HG03135 (cell line): ENCODE data around the gene CCT6A.
"Not testable (repeated sequence)": the region's sequence is repeated elsewhere in the genome, so short reads cannot be mapped to it uniquely, and the experiment has no call there.

Experiments used
- ATAC-seq: cut with Tn5 transposase; IDR thresholded peaks from one replicate; pipeline ENCODE4 v1.9.1; 2021; ENCODE audit warnings: mild to moderate bottlenecking, moderate library complexity; ENCODE audit not compliant: unreplicated experiment

Gene CCT6A

DNA sequence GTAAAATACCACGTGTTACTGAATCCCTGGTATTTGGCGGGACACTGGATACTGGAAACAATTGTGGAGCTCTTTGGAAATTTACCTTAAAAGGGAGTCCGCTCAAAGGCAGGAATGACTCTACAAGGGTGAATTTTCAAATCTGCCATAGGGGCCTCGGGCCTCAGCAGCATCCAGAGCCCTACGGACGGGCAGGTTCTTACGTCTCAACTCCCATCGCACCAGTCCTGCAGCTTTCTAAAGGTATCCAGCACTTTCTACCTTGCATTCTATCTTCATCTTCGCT, 569 bp upstream of the CCT6A start:
- no peak for ATAC-seq

DNA sequence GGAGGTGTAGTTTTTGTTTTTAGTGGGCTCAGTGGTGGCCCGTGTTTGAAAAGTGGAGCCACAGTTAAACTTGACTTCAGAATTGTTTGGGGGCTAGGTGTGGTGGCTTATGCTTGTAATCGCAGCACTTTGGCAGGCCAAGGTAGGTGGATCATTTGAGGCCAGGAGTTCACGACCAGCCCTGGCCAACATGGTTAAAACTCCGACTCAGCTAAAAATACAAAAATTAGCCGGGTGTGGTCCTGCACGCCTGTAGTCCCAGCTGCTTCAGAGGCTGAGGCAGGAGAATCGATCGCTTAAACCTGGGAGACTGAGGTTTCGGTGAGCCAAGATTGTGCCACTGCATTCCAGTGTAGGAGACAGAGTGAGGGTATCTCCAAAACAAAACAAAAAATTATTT, 1.8 kb downstream of the CCT6A start:
- no peak for ATAC-seq

DNA sequence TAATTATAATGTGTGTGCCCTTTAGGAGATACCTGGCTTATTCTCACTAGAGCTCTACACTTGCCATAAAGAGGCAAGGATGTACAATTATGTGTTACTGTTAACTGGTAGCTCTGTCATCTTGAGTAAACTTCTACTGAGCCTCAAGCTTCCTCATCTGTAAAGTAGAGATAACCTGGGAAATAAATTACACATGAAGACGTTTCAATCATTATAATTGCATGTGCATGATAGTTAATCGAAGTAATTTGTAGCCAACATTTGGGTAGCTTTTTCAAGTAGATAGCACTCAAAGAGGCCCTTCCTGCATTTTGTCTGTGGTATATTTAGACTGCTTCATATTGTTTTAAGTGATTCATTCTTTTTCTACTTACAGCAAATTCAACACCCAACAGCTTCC, 2.4 kb downstream of the CCT6A start:
- ATAC-seq: no peak

DNA sequence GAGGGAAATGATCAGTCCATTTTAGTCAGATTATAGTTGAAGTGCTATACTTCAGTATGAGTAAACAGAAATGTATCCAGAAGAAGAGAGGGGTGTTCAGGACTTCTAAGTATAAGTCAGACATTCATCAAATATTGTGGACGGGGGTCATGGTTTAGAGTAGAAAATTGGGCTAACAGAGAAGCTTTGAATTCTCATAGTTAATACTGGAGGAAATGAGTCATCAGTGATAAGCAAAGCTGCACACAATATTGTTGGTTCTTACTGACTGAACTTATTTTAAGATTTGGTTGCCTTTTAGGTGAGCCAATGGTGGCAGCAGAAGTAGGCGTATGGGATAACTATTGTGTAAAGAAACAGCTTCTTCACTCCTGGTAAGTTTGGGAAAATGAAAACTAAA, 10.8 kb downstream of the CCT6A start:
- no peak for ATAC-seq

DNA sequence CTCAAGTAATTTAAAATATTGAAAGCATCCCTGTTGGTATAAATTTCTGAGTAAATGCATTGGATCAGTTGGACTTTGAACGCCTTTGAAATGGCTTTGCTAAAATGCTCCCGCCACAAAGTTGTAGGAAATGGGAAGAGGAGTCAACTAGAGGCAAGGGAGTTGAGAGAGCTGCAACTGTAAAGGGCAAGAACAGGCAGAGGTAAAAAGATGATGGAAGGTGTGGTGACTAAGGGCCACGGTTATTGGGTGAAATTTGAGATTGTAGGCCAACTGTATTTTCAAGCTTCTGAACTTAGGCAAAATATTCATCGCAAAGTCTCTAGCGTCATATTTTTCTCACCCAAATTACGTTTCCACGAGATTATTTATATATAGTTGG, 11.9 kb downstream of the CCT6A start:
- ATAC-seq: no peak

DNA sequence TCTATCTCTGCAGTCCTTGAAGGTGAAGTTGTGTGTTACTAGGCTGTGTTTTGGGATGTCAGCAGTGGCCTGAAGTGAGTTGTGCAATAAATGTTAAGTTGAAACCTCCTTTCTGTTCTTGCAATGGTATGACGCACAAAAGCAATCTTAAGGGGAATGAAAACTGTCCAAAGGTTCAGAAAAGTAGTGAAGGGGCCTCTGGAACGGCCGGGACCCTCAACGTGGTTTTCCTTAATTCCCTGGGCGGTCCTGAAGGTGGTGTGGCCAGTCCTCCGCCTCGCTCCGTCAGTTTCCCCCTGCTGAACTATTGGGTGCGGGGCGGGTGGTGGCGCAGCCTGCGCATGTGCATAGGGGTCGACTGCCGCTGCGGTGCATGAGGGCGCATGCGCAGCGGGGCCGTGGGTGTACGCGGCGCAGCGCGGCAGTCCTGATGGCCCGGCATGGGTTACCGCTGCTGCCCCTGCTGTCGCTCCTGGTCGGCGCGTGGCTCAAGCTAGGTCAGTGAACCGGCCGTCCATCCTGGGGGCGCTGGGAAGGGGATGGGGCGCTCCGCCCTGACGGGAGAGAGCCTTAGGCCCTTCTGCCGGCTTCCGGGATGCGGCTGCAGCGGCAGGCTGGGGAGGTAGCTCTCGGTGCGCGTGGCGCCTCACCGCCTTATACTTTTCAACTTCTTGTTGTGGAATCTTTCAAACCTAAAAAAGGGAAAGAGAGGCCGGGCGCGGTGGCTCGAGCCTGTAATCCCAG, 12.5 kb downstream of the CCT6A start, which contains the start of gene SUMF2:
TSS of gene SUMF2 (plus strand) at position 405 of the 744 bp plus-strand sequence. CDS start at position 431, 26 bp downstream.
- ATAC-seq: peak; percentile 86

DNA sequence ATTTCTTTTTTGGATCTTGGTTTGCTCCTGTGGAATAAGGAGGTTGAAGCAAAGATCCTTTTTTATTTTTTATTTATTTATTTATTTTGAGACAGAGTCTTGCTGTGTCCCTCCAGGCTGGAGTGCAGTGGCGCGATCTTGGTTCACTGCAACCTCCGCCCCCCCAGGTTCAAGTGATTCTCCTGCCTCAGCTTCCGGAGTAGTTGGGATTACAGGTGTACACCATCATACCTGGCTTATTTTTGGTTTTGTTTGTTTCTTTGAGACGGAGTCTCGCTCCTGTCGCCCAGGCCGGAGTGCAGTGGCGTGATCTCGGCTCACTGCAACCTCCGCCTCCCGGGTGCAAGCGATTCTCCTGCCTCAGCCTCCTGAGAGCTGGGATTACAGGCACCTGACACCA, 14.8 kb downstream of the CCT6A start:
- ATAC-seq: not testable (repeated sequence)

DNA sequence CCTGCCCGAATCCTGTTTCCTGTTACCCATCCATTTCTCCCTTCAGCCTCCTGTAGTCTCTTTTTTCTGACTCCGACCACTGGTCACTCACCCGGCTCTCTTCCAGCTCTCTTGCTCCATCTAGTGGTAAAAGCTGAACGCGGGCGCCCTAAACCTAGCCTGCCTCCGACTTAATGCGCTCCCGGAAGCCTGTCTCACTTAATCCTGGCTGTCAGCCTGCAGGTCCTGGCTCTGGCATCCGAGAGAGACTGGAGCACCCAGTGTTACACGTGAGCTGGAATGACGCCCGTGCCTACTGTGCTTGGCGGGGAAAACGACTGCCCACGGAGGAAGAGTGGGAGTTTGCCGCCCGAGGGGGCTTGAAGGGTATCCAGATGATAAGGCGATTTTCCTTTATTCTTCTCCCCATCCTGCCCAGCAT, 22.8 kb downstream of the CCT6A start:
- peak; percentile 88 for ATAC-seq

DNA sequence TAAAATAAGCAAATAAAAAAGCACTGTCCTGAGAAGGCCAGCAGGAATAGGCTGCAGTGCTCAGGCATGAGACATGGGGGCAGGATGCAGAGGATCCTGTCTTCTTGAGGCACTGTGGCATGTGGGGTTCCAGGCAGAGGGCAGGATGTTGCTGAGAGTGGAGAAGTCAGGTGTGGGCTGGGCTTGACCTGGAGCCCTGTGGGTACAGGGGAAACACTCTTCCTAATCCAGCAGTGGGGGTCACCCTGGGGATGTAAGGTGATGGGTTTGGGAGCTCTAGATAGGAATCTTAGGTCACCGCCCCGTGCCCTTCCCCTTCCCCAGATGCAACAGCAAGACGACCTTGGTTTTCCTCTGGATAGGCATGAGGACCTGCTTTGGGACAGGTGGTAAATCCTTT, 26.1 kb downstream of the CCT6A start:
- ATAC-seq: no peak

DNA sequence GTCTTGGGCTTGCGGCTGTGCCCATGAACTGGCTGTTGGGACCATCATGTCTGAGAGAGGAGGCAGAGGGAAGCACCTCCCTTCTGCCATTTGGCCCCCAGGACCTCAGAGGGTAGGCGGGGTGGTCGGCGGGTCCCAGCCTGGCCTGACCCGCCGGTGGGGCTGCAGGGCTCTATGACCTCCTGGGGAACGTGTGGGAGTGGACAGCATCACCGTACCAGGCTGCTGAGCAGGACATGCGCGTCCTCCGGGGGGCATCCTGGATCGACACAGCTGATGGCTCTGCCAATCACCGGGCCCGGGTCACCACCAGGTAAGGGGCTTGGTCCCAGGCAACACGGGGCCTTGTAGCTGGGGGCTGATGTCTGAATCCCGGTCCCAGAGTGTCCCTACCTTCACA, 26.6 kb downstream of the CCT6A start:
- ATAC-seq: no peak

DNA sequence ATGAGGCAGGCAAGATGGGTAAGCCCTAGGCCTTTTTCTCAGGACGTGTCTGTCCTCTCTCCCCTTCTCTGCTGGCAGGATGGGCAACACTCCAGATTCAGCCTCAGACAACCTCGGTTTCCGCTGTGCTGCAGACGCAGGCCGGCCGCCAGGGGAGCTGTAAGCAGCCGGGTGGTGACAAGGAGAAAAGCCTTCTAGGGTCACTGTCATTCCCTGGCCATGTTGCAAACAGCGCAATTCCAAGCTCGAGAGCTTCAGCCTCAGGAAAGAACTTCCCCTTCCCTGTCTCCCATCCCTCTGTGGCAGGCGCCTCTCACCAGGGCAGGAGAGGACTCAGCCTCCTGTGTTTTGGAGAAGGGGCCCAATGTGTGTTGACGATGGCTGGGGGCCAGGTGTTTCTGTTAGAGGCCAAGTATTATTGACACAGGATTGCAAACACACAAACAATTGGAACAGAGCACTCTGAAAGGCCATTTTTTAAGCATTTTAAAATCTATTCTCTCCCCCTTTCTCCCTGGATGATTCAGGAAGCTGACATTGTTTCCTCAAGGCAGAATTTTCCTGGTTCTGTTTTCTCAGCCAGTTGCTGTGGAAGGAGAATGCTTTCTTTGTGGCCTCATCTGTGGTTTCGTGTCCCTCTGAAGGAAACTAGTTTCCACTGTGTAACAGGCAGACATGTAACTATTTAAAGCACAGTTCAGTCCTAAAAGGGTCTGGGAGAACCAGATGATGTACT, 28.1 kb downstream of the CCT6A start:
- ATAC-seq: no peak

DNA sequence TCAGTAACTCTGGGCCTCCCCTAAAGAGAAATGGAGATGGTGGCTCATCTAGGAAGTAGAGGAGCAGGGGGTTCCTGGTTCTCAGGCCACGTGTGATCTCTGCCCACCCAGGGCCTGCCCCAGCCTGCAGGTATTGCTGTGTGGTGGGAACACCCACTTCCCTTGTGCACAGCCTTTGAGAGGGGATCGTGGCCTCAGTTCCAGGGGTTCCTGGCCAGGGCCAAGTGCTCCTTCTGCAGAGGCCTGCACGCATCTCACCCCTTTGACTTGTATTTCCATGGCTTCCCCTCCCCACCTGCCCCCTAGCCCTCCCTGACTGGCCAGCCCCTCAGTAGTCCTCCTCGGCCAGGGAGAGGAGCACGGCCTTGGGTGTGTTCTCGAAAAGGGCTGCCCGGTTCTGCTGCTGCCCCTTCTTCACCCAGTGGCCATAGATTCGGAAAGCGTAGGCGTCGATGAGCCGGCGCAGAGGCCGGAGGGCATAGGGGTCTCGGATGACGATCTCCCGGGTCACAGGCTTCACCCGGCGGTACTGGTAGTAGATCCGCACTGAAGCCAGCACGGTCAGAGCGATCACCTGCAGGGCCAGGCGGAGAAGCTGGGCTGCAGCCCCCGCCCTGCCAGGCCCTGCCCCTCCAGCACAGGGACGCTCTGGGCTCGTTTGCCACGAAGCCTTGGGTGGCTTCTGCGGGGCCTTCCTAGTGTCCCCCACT, 29.3 kb downstream of the CCT6A start:
- not testable (repeated sequence) for ATAC-seq

DNA sequence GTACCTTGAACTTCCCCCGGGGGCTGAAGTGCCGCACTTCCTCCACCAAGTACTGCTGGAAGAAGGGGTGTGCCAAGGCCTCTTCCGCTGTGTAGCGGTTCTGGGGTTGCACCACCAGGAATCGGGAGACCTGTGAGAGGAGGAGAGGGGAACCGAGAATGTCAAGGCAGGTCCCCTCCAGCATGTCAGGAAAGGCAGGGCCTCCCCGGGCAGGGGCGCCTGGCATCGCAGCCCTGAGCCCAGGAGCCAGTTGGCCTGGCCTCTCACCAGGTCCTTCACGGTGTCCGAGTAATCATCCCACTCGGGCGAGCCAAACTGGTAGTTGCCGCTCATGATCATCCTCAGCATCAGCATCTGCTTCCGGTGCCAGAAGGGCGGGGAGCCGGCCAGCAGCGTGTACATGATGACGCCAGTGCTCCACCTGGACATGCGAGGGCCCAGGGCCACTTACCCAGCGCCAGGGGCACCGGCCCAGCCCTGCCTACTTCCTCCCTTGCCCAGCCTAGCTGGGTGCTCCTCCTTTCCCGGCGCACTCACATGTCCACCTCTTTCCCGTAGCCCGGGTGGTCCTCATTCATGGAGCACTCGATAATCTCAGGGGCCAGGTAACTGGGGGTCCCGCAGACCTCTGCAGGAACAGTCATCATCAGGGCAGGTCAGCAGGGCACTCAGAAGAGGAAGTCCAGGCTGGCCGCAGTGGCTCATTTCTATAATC, 30.2 kb downstream of the CCT6A start:
- no peak for ATAC-seq

DNA sequence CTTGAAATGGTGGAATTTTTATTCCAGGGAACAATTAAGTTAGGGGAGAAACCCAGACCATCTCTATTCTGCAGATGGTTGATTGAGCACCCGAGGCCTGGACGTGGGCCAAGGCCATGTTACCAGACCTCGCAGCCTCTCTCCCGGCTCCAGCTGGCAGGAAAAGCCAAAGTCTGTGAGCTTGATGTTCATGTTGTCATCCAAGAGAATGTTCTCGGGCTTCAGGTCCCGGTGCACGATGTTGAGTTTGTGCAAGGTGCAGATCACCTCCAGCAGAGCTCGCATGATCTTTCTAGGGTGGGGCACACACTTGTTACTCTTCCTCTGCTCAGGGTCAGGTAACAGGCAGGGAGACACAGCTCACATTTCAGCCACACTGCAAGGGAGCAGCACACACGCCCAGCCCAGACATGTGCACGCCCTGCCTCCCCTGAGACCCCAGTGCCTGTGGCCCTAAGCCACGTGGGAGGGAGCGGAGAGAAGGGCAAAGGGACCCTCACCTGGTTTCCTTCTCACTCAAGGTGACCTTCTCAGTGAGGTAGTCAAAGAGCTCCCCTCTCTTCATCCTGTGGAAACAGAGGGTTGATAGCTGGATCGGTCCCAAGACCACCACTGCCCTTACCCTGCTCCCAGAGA, 31.7 kb downstream of the CCT6A start:
- ATAC-seq: no peak

DNA sequence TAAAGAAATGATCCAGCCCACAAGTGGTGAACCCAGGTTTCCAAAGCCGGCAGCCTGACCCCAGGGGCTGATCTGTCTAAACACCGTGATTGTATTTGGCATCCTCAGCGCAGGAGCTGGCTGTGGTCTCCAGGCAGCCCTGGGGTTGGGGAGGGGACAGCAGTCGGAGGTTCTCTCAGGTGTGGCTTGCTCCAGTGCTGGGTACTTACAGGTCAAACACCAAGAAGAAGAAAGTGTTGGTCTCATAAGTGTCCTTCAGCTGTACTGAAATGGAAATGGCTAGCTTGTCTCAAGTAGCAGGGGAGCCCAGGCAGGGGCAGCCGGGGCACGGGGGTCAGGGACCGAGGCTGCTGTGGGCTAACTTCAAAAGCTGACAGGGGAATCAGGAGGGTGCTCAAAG, 35.2 kb downstream of the CCT6A start:
- no peak for ATAC-seq

DNA sequence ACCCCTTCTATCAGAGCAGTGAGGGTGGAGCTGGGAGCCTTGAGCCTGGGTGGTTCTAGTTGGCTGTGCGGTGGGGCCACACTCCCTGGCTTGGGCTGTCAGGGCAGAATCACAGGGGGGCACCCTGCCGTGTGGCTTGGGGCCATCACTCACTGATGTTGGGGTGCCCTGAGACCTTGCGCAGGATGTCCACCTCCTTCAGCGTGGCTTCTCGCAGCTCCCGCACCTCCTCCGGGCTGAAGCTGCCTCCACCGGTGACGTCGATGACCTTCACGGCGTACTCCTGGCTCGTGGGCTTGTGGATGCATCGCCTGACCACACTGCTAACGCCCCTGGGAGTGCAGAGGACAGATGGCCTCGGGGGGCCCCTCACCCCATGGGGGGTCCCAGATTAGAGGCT, 35.9 kb downstream of the CCT6A start:
- ATAC-seq: no peak

DNA sequence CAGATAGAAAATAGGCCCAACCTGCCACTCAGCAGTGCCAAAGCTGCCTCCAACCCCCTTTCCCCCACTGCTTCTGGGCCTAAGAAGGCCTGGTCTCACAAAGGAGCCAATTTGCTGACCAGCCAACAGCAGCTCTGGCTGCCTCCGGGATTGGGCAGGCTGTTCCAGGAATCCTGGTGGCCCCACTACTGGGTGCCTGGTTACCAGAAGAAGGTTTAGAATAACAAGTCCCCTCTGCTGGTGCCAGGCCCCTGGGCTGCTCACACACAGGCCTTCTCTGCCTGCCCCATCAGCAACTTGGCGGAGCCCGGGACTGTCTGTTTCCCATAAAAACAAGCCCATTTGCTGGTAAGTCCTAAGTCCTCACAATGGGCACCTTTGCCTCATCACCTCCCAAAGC, 40.0 kb downstream of the CCT6A start:
- no peak for ATAC-seq

DNA sequence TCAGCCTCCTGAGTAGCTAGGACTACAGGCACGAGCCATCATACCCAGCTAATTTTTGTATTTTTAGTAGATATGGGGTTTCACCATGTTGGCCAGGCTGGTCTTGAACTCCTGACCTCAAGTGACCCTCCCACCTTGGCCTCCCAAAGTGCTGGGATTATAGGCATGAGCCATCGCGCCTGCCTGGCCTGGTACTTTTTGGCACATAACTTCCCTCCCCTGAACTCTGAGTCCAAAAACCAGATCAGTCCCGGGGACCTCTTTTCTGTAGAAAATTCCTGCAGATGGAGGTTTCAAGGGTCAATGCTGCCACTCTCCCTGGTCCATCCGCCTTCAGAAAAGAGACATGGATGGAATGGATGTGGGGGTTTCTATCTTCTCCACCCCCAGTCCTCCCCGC, 40.8 kb downstream of the CCT6A start:
- not testable (repeated sequence) for ATAC-seq

DNA sequence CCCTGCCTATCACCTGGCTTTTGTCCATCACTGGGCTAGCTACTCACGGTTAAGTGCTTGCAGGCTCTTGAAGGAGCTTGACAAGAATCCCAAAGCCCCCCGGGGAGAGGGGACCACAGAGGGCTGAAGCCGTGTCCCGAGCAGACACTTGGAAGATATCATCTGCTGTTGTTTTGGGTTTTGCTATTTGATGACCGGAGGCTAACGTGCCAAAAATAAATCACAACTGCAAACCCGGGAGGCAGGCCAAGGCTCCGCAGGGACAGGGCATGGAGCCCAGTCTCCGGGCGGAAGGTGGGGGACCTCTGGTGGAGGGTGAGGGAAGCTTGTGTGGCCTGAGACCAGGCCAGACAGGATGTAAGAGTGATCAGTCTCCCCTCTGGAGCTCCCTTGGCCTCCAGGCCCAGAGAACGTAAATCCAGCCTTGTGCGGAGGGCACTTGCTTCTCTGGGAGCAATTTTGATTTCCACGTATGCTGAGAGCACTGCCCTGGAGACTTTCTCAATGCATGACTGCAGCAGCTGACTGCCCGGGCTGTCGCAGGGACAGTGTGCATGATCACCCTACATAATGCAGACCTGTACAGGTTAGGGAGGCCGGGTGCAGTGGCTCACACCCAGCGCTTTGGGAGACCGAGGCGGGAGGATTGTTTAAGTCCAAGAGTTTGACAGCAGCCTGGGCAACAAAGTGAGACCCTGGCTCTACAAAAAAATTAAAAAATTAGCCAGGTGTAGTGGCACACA, 41.4 kb downstream of the CCT6A start, which contains the start of gene PHKG1:
TSS of gene PHKG1 (minus strand) at position 164 of the 743 bp plus-strand sequence. CDS start 4,011 bp downstream, outside the sequence.
- no peak for ATAC-seq

DNA sequence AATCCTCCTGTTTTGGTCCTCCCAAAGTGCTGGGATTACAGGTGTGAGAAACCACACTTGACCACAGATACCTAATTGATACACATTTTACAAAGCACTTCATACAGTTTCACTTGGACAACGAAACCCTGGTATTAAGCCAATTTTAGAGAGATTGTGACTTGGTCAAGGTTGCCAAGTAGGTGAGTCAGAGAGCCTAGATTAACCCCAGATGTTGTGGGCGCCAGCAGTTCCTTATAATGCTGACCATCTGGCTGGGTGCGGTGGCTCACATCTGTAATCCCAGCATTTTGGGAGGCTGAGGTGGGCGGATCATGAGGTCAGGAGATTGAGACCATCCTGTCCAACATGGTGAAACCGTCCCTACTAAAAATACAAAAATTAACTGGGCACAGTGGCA, 46.1 kb downstream of the CCT6A start:
- ATAC-seq: no peak
